Keratinocyte (primary cell): ENCODE results near the gene CXADR.

Experiments
- CTCF ChIP-seq, 3 experiments: IDR thresholded peaks in 1 of 3; conservative IDR thresholded peaks in 1 of 3; optimal IDR thresholded peaks in 1 of 3; 2 replicates in 2 of 3; 3 replicates in 1 of 3; pipeline versions ENCODE3 to v1.5.1; 2011; ENCODE audit warnings: low read length in 3 of 3, mild to moderate bottlenecking in 3 of 3, moderate library complexity in 2 of 3, control low read depth in 1 of 3, inconsistent platforms in 1 of 3; ENCODE audit not compliant: insufficient read depth in 2 of 3; ENCODE audit errors: extremely low read depth in 1 of 3
- EZH2 ChIP-seq: IDR thresholded peaks from one replicate; pipeline ENCODE4 v1.6.1; 2012; ENCODE audit warnings: inconsistent platforms, mild to moderate bottlenecking, low read length, moderate library complexity

GRCh38 chr21:17545007-17545406 lies 32.2 kb downstream of the CXADR start:
- TF ChIP-seq CTCF (optimal IDR thresholded peaks at IDR 0.05 in 1 of 3, IDR thresholded peaks at IDR 0.05 in 1 of 3, conservative IDR thresholded peaks at IDR 0.05 in 1 of 3; ENCODE audit: extremely low read depth in 1 of 3, insufficient read depth in 2 of 3, low read length in 3 of 3), result no peak
- TF ChIP-seq EZH2, result no peak
